GM12801 (cell line): ENCODE measurements around the gene ATXN2.

Experiments
- CTCF ChIP-seq: IDR thresholded peaks from one replicate; pipeline ENCODE4 v1.5.1; 2011; ENCODE audit warnings: control low read depth; ENCODE audit not compliant: insufficient read length; ENCODE audit errors: extremely low read depth

ATXN2 gene

DNA sequence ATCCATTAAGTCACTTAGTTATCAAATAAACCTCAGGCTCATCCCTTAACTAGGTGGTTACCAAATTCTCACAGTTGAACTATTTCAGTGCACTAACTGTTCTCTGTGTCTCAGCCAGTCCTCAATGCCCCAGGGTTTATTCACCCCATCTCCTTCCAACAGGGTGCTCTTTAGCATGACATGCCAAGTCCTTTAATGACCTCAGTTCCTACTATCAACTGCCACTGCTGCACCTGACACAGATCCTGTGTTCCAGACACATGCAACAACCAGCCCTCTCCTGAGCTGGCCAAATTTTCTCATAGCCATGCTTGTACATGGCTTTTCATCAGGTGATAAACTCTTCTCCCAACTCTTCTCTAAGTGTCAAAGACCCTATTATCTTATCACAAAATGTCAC is 80.0 kb downstream of the ATXN2 start:
- TF ChIP-seq CTCF, result no peak

- no peak for TF ChIP-seq CTCF
These were observed 92.9 kb downstream of the ATXN2 start for GRCh38 chr12:111506260-111506659.

DNA sequence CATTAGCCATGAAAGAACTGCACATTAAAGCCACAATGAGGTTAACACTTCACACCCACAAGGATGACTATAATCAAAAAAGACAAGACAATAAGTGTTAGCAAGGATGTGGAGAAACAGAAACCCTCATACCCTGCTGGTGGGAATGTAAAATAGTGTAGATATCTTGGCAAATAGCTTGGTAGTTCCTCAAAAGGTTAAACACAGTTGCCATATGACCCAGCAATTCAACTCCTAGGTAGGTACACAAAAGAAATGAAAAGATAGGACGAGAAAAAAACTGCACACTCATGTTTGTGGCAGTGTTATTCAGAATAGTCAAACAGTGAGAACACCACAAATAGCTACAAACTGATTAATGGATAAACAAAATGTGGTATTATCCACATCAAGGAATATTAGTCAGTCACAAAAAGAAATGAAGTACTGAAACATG is 93.5 kb downstream of the ATXN2 start:
- no peak for TF ChIP-seq CTCF

- no peak for TF ChIP-seq CTCF
These were observed 96.0 kb downstream of the ATXN2 start for GRCh38 chr12:111503116-111503515.

GRCh38 chr12:111494676-111495075 is 104.4 kb downstream of the ATXN2 start:
- no peak for TF ChIP-seq CTCF

GRCh38 chr12:111488798-111489197 is 110.3 kb downstream of the ATXN2 start:
- TF ChIP-seq CTCF, result no peak

DNA sequence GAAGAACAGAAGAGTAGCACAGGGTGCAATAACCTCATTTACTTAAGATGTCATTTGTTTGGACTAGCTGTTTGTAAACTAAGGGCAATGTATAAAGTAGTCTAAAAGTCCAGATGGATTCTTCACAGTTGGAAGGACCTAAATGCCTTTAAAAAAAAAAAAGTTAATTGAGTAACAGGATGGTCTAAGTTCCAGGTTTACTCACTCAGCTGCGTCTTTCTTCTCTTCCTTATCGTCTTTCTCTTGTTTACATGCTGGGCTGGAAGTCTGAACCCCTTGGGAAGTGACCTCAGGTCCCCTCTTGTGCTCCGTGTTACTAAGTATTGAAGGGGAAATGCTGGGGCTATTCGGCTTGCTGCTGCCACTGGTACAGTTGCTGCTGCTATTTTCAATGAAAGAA is 110.8 kb downstream of the ATXN2 start:
- TF ChIP-seq CTCF, result no peak

GRCh38 chr12:111482462-111482861 is 116.7 kb downstream of the ATXN2 start:
- no peak for TF ChIP-seq CTCF
